RWPE2 (cell line): Measurements from ENCODE around the gene CBX5.

Experiments used
- ATAC-seq: fragments of 200-7000 bp; cut with Tn5 transposase; 3 replicates; pipeline ENCODE4 v1.9.1; 2021; ENCODE audit warnings: low read depth
- DNase-seq: peaks from one replicate; pipeline ENCODE4 v3.0.0-alpha.2; 2020; ENCODE audit warnings: low spot score
- H3K27ac ChIP-seq: fragments of 450-650 bp; 2 replicates; pipeline ENCODE4 v1.5.1; 2017; ENCODE audit warnings: mild to moderate bottlenecking; ENCODE audit not compliant: poor library complexity, severe bottlenecking
- H3K27me3 ChIP-seq: fragments of 250-450 bp; sonication (Bioruptor Pico); 2 replicates; pipeline ENCODE4 v1.5.1; 2021; ENCODE audit warnings: mild to moderate bottlenecking, moderate library complexity; ENCODE audit not compliant: insufficient read depth, poor library complexity, severe bottlenecking
- H3K36me3 ChIP-seq: fragments of 250-450 bp; sonication (Bioruptor Pico); 2 replicates; pipeline ENCODE4 v1.5.1; 2020; ENCODE audit warnings: low read depth, mild to moderate bottlenecking, moderate library complexity
- H3K4me1 ChIP-seq: fragments of 250-450 bp; sonication (Bioruptor Pico); 2 replicates; pipeline ENCODE4 v1.5.1; 2021; ENCODE audit warnings: mild to moderate bottlenecking, moderate library complexity; ENCODE audit not compliant: insufficient read depth, poor library complexity, severe bottlenecking
- H3K4me3 ChIP-seq: fragments of 250-450 bp; sonication (Bioruptor Pico); 2 replicates; pipeline ENCODE4 v1.5.1; 2021; ENCODE audit warnings: mild to moderate bottlenecking, moderate library complexity; ENCODE audit not compliant: severe bottlenecking
- H3K9me3 ChIP-seq: fragments of 250-450 bp; sonication (Bioruptor Pico); 2 replicates; pipeline ENCODE4 v1.5.1; 2021; ENCODE audit warnings: mild to moderate bottlenecking, moderate library complexity; ENCODE audit not compliant: severe bottlenecking
- CTCF ChIP-seq: fragments of 450-650 bp; IDR thresholded peaks from one replicate; pipeline ENCODE4 v1.5.1; 2017; ENCODE audit warnings: mild to moderate bottlenecking, moderate library complexity; ENCODE audit not compliant: poor library complexity, severe bottlenecking

The CBX5 gene

GRCh38 chr12:54251667-54252284, 28.1 kb downstream of the CBX5 start:
- TF ChIP-seq CTCF, result peak; percentile 83
- no peak overlapping the region for H3K4me3 ChIP-seq
- H3K36me3 ChIP-seq, result peaks cover 92% of the 10 kb centered on the region
- ATAC-seq, result peak; percentile 64; the same call in 2 of the 3 replicates
- no peaks in the 10 kb centered on the region for H3K27me3 ChIP-seq
- H3K4me1 ChIP-seq, result no peaks in the 10 kb centered on the region
- no peak for DNase-seq
- no peaks in the 10 kb centered on the region for H3K9me3 ChIP-seq
- no peak overlapping the region for H3K27ac ChIP-seq

GRCh38 chr12:54249489-54249888, 30.4 kb downstream of the CBX5 start:
- no peak for ATAC-seq
- Histone ChIP-seq H3K27ac (no peak overlapping the region), H3K4me1 (no peaks in the 10 kb centered on the region), H3K4me3 (no peak overlapping the region), H3K27me3 (no peaks in the 10 kb centered on the region), H3K36me3 (peaks cover 91% of the 10 kb centered on the region), H3K9me3 (no peaks in the 10 kb centered on the region)
- TF ChIP-seq CTCF, result no peak
- no peak for DNase-seq

- peaks cover 95% of the 10 kb centered on the region for H3K36me3 ChIP-seq
- H3K4me1 ChIP-seq, result peaks cover 5% of the 10 kb centered on the region
- no peak for TF ChIP-seq CTCF
- DNase-seq (no peak), ATAC-seq (no peak)
- no peak overlapping the region for H3K4me3 ChIP-seq
- H3K27ac ChIP-seq, result no peak overlapping the region
- H3K27me3 ChIP-seq, result no peaks in the 10 kb centered on the region
- H3K9me3 ChIP-seq, result no peaks in the 10 kb centered on the region
These were observed 33.8 kb downstream of the CBX5 start for GRCh38 chr12:54246011-54246641.

- no peaks in the 10 kb centered on the region for H3K9me3 ChIP-seq
- ATAC-seq (no peak; the same call in 2 of the 3 replicates), DNase-seq (no peak)
- peaks cover 5% of the 10 kb centered on the region for H3K4me1 ChIP-seq
- no peak overlapping the region for H3K4me3 ChIP-seq
- peaks cover 84% of the 10 kb centered on the region for H3K36me3 ChIP-seq
- no peak for TF ChIP-seq CTCF
- H3K27ac ChIP-seq, result no peak overlapping the region
- no peaks in the 10 kb centered on the region for H3K27me3 ChIP-seq
These were observed 38.8 kb downstream of the CBX5 start for GRCh38 chr12:54240971-54241588.

GRCh38 chr12:54240129-54240528, 39.8 kb downstream of the CBX5 start:
- Histone ChIP-seq H3K27me3 (no peaks in the 10 kb centered on the region), H3K36me3 (peaks cover 80% of the 10 kb centered on the region), H3K9me3 (no peaks in the 10 kb centered on the region), H3K4me1 (peaks cover 5% of the 10 kb centered on the region), H3K4me3 (no peak overlapping the region), H3K27ac (no peak overlapping the region)
- DNase-seq (no peak), ATAC-seq (no peak)
- no peak for TF ChIP-seq CTCF
